Mammary epithelial cell (primary cell): ENCODE data around the gene FARS2.

ENCODE experiments used
- CTCF ChIP-seq, 2 donors: IDR thresholded peaks in 1 of 2; conservative IDR thresholded peaks in 1 of 2; 2 replicates each; pipeline ENCODE4 v1.5.1; 2011 to 2012; ENCODE audit warnings: inconsistent platforms in 2 of 2, low read length in 2 of 2, mild to moderate bottlenecking in 2 of 2, control low read depth in 1 of 2, low read depth in 1 of 2; ENCODE audit not compliant: insufficient read depth in 1 of 2; ENCODE audit errors: extremely low read depth in 1 of 2
- EZH2 ChIP-seq: IDR thresholded peaks from 2 replicates; pipeline ENCODE4 v1.6.1; 2012; ENCODE audit warnings: low read length, inconsistent platforms, borderline replicate concordance

DNA sequence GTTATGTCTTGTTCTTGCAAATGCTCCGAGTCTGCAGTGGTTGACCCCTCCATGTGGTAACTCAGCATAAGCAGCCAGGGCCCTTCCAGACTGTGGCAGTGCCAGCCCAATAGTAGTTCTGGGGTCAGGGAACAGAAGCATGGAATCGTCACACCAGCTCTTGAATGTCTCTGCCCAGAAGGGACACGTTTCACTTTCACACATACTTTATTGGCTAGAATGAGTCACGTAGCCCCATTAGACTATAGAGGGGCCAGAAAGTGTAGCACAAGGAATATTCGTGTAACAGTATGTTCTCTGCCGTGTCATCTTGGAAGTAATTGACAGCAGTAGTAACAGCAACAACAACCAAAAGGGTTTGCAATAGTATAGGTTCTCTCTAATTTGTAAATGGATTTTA, 254.7 kb downstream of the FARS2 start:
- TF ChIP-seq CTCF (conservative IDR thresholded peaks at IDR 0.05 in 1 of 2, IDR thresholded peaks at IDR 0.05 in 1 of 2; ENCODE audit: extremely low read depth in 1 of 2, insufficient read depth in 1 of 2, low read depth in 1 of 2, low read length in 2 of 2) (no peak), EZH2 (no peak)
